Suppressor macrophage treated with lipopolysaccharide for 1 hour (primary cell): ENCODE results near the gene SLC2A5.

Source experiments
- DNase-seq, 3 donors: peaks; one replicate each; pipeline ENCODE4 v3.0.0-alpha.2; 2020 to 2022

SLC2A5 gene

GRCh38 chr1:9088807-9089206 is 19.4 kb upstream of the SLC2A5 start:
- DNase-seq: no peak

GRCh38 chr1:9087411-9088125 is 18.1 kb upstream of the SLC2A5 start:
- DNase-seq: no peak

DNA sequence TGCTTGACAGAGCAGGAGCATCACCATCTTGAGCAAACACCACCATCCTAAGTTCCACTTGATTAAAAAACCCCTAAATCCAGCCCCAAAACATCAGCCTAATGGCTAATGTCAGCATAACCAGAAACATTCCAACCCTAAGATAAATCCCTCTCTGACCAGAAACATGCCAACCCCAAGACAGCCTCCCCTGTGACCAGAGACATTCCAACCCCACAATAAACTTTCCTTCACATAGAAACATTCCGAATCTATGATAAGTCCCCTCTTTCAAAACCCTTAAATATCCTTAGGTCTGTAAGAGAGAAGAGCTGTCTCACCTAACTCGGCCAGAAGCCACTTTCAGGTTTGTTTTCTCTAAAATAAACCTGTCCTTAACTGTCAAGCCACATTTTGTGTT is 17.4 kb upstream of the SLC2A5 start:
- DNase-seq: no peak

DNA sequence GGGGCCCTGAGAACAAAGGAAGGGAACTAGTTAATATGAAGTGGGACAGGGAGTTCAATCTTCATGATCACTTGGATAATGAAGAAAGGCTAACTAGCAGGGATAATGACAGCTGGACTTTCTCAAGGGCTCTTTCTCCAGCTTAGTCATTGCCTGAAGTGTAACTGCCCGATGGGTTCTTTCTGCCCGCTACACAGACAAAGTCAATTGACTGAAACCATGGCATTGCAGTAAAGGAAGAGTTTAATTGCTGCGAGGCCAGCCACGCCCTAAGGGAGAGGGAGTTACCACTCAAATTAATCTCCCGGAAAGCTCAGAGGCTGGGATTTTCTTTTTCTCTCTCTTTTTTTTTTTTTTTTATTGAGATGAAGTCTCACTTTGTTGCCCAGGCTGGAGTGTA is 16.6 kb upstream of the SLC2A5 start:
- DNase-seq: no peak

DNA sequence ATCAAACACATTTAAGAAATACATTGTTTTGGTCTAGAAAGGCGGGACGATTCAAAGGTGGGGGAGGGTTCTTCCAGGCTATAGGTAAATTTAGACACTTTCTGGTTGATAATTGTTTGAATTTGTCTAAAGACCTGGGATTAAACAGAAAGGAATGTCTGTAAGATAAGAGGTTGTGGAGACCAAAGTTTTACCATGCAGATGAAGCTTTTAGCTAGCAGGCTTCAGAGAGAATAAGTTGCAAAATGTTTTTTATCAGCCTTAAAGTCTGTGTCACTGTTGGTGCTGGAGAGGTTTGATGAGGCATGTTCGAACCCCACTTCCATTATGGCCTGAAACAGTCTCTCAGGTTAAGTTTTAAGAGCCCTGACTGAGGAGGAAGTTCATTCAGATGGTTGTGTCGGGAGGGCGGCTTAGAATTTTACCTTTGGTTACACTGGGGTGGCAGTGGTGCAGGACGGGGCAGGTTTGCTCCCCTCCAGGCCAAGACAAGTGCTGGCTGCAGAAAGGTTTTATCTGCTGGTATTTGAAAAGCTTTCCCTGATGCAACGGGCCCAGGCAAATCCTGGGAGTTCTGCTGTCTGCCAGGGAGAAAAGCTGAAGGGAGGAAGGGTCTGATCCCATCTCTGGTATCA is 16.0 kb upstream of the SLC2A5 start:
- DNase-seq: no peak

GRCh38 chr1:9084906-9085305 is 15.5 kb upstream of the SLC2A5 start:
- DNase-seq: peak in 1 of 3 donors; percentile 28

GRCh38 chr1:9081473-9081872 is 12.0 kb upstream of the SLC2A5 start:
- no peak for DNase-seq

DNA sequence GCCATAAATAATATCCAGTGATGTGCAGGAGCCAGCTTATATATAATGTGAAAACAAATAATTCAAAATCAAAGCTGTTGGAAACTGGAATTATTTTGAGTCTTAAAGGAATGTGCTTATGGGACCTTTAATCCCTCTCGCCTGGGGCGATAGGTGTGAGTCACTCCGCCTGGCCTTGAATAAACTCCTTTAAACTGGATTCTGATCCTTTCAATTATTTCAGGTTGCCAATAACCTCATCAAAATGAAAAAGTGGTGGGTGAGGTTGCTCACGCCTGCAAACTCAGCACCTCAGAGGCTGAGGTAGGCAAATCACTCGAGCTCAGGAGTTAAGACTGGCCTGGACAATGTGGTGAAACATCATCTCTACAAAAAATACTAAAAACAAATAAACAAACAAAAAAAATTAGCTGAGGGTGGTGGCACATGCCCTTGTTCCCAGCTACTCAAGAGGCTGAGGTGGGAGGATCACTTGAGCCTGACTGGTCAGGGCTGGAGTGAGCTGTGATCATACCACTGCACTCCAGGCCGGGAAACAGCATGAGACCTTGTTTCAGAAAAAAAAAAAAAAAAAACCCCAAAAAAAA is 11.4 kb upstream of the SLC2A5 start:
- peak; percentile 40 to 72 (median 58) for DNase-seq

- DNase-seq: no peak
Observed at GRCh38 chr1:9079988-9080704, 10.7 kb upstream of the SLC2A5 start.

DNA sequence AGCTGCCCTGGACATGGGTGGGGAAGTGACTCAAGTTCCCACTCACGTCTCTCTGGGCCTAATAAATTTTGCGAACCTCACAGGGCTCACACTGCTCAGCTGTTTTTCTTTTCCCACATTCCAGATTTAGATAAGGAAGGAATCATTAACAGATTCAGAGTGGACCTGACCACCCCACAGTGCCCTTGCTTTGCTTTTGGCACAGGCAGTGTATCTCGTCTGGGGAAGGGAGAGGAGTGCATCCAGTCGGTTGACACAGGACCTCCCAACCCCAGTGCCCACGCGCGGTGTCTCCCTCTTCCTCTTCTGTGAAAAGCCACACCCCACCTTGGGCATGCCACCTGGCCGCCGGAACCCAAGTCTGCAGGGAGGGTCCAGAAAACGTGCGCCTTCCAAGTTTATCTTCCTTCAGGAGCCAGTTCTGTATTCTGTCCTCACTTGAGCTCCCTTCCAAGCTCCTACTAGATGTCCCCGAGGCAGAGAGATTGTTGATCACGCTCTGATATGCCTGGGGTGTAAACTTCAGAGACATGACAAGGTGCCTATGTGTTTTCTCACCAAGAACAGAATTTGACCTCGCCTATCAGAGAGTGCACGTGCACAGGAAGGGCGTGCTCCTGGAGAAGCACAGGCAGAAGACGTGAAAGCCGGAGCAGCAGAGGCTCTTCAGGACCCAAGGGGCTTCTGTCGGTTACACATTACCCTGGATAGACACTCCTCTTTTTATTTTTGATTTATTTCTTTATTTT is 9.5 kb upstream of the SLC2A5 start:
- DNase-seq: peak in 2 of 3 donors; percentile 53 to 55

DNA sequence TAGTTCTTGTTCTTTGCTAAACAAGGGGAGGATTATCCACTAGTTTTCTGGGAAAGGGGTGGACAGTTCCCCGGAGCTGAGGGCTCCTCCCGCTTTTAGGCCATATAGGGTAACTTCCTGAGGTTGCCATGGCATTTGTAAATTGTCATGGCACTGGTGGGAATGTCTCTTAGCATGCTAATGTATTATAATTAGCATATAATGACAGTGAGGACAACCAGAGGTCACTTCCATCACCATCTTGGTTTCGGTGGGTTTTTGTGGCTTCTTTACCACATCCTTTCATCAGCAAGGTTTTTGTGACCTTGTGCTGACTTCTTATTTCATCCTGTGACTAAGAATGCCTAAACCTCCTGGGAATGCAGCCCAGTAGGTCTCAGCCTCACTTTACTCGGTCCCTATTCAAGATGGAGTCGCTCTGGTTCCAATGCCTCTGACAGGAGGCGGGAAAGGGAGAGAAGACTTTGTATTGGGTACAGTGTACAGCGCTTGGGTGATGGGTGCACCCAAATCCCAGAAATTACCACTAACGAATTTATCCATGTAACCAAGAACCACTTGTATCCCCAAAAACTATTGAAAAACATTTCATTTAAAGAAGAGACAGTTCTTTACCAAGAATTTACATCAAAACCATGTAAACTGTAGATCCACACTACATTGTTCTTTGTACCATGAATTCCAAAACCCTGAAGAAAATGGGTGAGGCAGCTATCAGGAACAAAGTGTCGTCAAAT is 8.7 kb upstream of the SLC2A5 start:
- DNase-seq: peak in 1 of 3 donors; percentile 44

DNA sequence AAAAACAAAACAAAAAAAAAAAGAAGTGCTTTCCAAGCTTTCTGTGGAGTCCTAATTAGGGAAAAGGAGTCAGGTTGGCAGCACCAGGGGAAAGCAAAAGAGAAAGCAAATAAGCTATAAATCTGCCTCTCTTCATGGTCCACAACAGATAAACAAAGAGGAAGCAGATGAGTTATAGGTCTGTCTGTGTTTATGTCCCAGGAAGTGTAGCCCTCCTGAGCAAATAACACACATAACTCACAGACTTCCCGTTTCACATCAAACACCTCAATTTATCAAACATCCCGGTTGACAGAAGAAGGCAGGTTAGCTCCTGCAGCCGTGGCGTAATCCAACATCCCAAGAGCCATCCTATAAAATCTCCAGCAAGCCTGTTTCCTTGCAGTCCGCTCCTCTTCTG is 5.6 kb upstream of the SLC2A5 start:
- peak in 2 of 3 donors; percentile 38 to 63 for DNase-seq

- peak in 2 of 3 donors; percentile 45 to 54 for DNase-seq
Observed at GRCh38 chr1:9073143-9073542, 3.7 kb upstream of the SLC2A5 start.

GRCh38 chr1:9071554-9072235 is 2.3 kb upstream of the SLC2A5 start:
- DNase-seq: no peak

- DNase-seq: no peak
Observed at GRCh38 chr1:9070486-9070885, 1.1 kb upstream of the SLC2A5 start.

DNA sequence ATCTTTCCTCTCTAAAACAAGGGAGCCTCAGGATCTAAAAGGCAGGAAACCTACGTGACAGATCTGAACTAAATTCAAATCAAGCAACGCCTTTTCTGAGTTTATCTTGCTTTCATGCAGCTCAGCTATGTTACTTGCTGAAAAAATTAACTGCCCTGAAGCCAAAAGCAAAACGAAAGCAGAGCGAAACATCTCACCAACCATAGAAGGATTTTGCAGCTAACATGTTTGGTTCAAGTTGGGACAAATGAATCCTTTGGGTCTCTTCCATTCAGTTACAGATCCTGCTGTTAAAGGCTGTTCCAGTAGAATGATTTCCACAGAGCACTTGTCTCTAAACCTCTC is 482 bp downstream of the SLC2A5 start:
- DNase-seq: no peak

- peak; percentile 91 to 94 (median 92) for DNase-seq
Observed at GRCh38 chr1:9066945-9067807, 2.3 kb downstream of the SLC2A5 start.

GRCh38 chr1:9065213-9065751 is 4.2 kb downstream of the SLC2A5 start:
- no peak for DNase-seq

DNA sequence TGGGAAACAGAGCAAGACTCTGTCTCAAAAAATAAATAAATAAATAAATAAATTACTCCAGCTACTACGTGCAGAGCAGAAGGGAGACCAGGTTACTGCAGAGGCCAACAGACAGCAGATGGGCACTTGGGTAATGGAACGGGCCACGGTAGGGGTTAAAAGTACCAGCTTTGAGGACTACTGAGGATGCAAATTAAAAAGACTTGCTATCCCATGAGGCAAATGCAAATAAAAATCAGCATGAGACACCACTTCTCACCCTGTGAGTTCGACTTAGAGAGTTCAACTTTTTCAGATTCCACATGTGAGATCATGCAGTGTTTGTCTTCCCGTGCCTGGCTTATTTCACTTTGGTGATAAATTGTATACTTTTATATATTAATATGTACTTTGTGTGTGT is 6.6 kb downstream of the SLC2A5 start:
- no peak for DNase-seq

DNA sequence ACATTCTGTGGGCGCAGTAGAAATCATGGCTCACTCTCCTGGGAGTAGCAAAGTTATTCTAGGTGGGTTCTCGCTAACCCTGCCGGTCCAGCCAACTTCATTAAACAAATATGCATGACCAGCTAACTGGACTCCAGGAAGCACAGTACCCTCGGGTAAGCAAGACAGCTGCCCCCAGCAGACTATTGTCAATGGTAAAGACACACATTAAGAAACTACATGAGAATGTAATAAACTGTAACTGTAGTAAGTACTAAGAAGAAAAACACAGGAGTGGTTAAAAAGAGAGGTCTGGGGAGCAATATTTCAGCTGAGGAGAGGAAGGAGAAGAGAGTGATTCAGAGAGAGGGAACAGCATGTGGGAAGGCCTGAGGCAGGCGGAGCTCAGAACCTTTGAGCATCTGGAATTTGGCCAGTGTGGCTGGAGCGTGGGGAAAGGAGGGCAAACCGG is 7.4 kb downstream of the SLC2A5 start:
- DNase-seq: no peak
